Neural progenitor cell (in vitro differentiated cells): ENCODE results near the gene KAT7. TPM values are rescaled to one million over a fixed set of nuclear protein-coding genes. Genes with fewer than 3 reads are reported as not detected.

Experiments used
- DNase-seq: peaks from one replicate; pipeline ENCODE4 v3.0.0-alpha.2; 2016; ENCODE audit warnings: low spot score
- H2AFZ ChIP-seq: fragments of 200-600 bp; sonication (generic); replicated peaks from 2 replicates; pipeline ENCODE4 v1.6.1; 2016; ENCODE audit warnings: antibody characterized with exemption
- H3F3A ChIP-seq: fragments of 200-600 bp; sonication (generic); 2 replicates; pipeline ENCODE4 v1.6.1; 2016; ENCODE audit warnings: antibody characterized with exemption, low read depth
- H3K27ac ChIP-seq: fragments of 200-600 bp; sonication (generic); 2 replicates; pipeline ENCODE4 v1.5.1; 2016; ENCODE audit warnings: mild to moderate bottlenecking
- H3K27me3 ChIP-seq: fragments of 200-600 bp; sonication (generic); 2 replicates; pipeline ENCODE4 v1.6.1; 2016; ENCODE audit warnings: mild to moderate bottlenecking, moderate library complexity
- H3K36me3 ChIP-seq: fragments of 200-600 bp; sonication (generic); 2 replicates; pipeline ENCODE4 v1.5.1; 2016
- H3K4me1 ChIP-seq: fragments of 200-600 bp; sonication (generic); 2 replicates; pipeline ENCODE4 v1.6.1; 2016; ENCODE audit warnings: mixed run types
- H3K4me2 ChIP-seq: fragments of 200-600 bp; sonication (generic); 2 replicates; pipeline ENCODE4 v1.6.1; 2016
- H3K4me3 ChIP-seq: fragments of 200-600 bp; sonication (generic); 2 replicates; pipeline ENCODE4 v1.5.1; 2016
- H3K79me2 ChIP-seq: fragments of 200-600 bp; sonication (generic); 2 replicates; pipeline ENCODE4 v1.6.1; 2016; ENCODE audit warnings: low read depth
- H3K9ac ChIP-seq: fragments of 200-600 bp; sonication (generic); 2 replicates; pipeline ENCODE4 v1.6.1; 2016
- H3K9me3 ChIP-seq: fragments of 200-600 bp; sonication (generic); 2 replicates; pipeline ENCODE4 v1.5.1; 2016; ENCODE audit warnings: low read depth
- H4K20me1 ChIP-seq: fragments of 200-600 bp; sonication (generic); 2 replicates; pipeline ENCODE4 v1.6.1; 2016; ENCODE audit warnings: low read depth
- H3K27ac Mint-ChIP-seq: 3 replicates; pipeline ENCODE4 v1.8.0; 2021; ENCODE audit warnings: mixed read lengths
- H3K27me3 Mint-ChIP-seq: 2 replicates; pipeline ENCODE4 v1.8.0; 2022; ENCODE audit warnings: low read depth, mild to moderate bottlenecking, inconsistent platforms, moderate library complexity, mixed read lengths; ENCODE audit not compliant: insufficient read depth
- H3K36me3 Mint-ChIP-seq: 3 replicates; pipeline ENCODE4 v1.8.0; 2021; ENCODE audit warnings: mixed read lengths
- H3K4me1 Mint-ChIP-seq: 3 replicates; pipeline ENCODE4 v1.8.0; 2021; ENCODE audit warnings: mixed read lengths
- H3K4me3 Mint-ChIP-seq: 3 replicates; pipeline ENCODE4 v1.8.0; 2021; ENCODE audit warnings: mild to moderate bottlenecking, moderate library complexity, mixed read lengths
- H3K9me3 Mint-ChIP-seq: 3 replicates; pipeline ENCODE4 v1.8.0; 2020; ENCODE audit warnings: mixed read lengths
- CTCF ChIP-seq: fragments of 200-600 bp; sonication (generic); IDR thresholded peaks from 2 replicates; pipeline ENCODE4 v1.5.1; 2017; ENCODE audit warnings: antibody characterized with exemption, mild to moderate bottlenecking
- EZH2 ChIP-seq: fragments of 200-600 bp; sonication (generic); IDR thresholded peaks from 2 replicates; pipeline ENCODE4 v1.6.1; 2017; ENCODE audit warnings: antibody characterized with exemption, mild to moderate bottlenecking, moderate library complexity
- EZH2phosphoT487 ChIP-seq: fragments of 200-600 bp; sonication (generic); IDR thresholded peaks from 2 replicates; pipeline ENCODE4 v1.6.1; 2017; ENCODE audit warnings: antibody characterized with exemption
- total RNA-seq: library from RNA; depleted of rRNA; stranded (reverse); fragments of >200 nt; gene quantifications from 2 replicates; pipeline ENCODE4 v1.2.3, GENCODE V29; 2015; ENCODE audit warnings: low replicate concordance

KAT7 gene
- total RNA-seq, 1 donor from 2014 or later: 139 TPM

- Mint-ChIP-seq H3K4me1 (peaks cover 12% of the 10 kb centered on the region), H3K27ac (no peak within 1 kb of the TSS), H3K36me3 (no peaks in the 10 kb centered on the region), H3K9me3 (no peaks in the 10 kb centered on the region), H3K4me3 (no peak within 1 kb of the TSS), H3K27me3 (peaks cover 18% of the 10 kb centered on the region)
- no peaks in the 10 kb centered on the region for H3K9me3 ChIP-seq
- H2AFZ ChIP-seq: no peak within 1 kb of the TSS
- no peaks in the 10 kb centered on the region for H4K20me1 ChIP-seq
- H3K79me2 ChIP-seq: no peaks in the 10 kb centered on the region
- H3F3A ChIP-seq: peaks cover 19% of the 10 kb centered on the region
- H3K36me3 ChIP-seq: no peaks in the 10 kb centered on the region
- no peak within 1 kb of the TSS for H3K4me3 ChIP-seq
- no peak within 1 kb of the TSS for H3K9ac ChIP-seq
- DNase-seq: peak; percentile 42
- no peak for TF ChIP-seq EZH2
- no peak for TF ChIP-seq CTCF
- TF ChIP-seq EZH2phosphoT487: no peak
- peaks cover 39% of the 10 kb centered on the region for H3K27me3 ChIP-seq
- H3K4me1 ChIP-seq: peaks cover 6% of the 10 kb centered on the region
- H3K27ac ChIP-seq: no peak within 1 kb of the TSS
- no peak within 1 kb of the TSS for H3K4me2 ChIP-seq
Observed at GRCh38 chr17:49848019-49848473, 59.6 kb downstream of the KAT7 start, which contains the start of gene TAC4. TAC4 (minus strand) TSS chr17:49848069; CDS start chr17:49848017, 52 bp downstream.

DNA sequence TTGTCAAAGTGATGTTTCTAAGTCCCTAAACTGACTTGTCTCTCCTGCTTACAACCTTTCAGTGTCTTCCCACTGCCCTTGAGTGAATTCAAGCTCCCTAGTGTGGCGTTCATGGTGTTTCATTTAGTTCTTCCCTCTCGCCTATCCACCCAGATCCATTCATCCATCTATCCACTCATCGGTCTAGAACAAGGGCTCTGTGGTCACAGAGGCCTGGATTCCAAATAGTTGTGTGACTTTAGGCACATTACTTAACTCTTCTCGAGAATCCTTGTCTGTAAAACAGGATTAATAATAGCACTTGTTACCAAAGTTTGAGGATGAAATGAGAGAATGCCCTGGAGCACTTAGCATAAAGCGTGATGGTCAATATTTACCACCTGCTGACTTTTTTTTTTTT is 60.3 kb downstream of the KAT7 start:
- no peak overlapping the region for H3K4me2 ChIP-seq
- Mint-ChIP-seq H3K27ac (no peak overlapping the region), H3K9me3 (no peaks in the 10 kb centered on the region), H3K4me3 (no peak overlapping the region), H3K36me3 (no peaks in the 10 kb centered on the region), H3K27me3 (peaks cover 16% of the 10 kb centered on the region), H3K4me1 (peaks cover 12% of the 10 kb centered on the region)
- H3K79me2 ChIP-seq: no peaks in the 10 kb centered on the region
- no peaks in the 10 kb centered on the region for H4K20me1 ChIP-seq
- no peak overlapping the region for H2AFZ ChIP-seq
- peaks cover 19% of the 10 kb centered on the region for H3F3A ChIP-seq
- H3K4me1 ChIP-seq: peaks cover 6% of the 10 kb centered on the region
- no peak overlapping the region for H3K4me3 ChIP-seq
- DNase-seq: no peak
- H3K27me3 ChIP-seq: peaks cover 46% of the 10 kb centered on the region
- no peak overlapping the region for H3K9ac ChIP-seq
- no peaks in the 10 kb centered on the region for H3K36me3 ChIP-seq
- TF ChIP-seq EZH2 (no peak), EZH2phosphoT487 (no peak), CTCF (no peak)
- H3K9me3 ChIP-seq: no peaks in the 10 kb centered on the region
- no peak overlapping the region for H3K27ac ChIP-seq

DNA sequence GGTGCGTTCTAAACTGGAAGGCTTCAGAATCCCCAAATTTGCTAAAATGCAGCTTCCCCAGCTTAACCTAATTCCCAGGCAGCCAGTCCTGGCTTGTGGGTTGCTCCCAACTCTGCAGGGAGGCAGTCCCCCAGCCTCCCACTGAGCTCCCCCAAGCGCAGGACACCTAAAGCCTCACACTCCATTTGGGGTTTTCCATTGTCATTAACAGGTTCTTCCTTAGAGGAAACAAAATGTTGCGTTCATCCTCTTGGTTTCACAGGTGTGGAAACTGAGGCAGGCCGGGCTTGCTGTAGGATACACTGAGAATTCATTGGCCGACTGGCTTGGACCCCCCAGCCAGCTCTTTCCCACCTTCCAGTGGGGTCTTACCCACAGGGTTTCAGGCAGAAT is 61.7 kb downstream of the KAT7 start:
- no peak for TF ChIP-seq EZH2
- no peak for TF ChIP-seq CTCF
- no peak for TF ChIP-seq EZH2phosphoT487
- no peaks in the 10 kb centered on the region for H3K9me3 Mint-ChIP-seq
- Histone ChIP-seq H2AFZ (no peak overlapping the region), H3K4me3 (no peak overlapping the region), H3K79me2 (no peaks in the 10 kb centered on the region), H3K4me2 (peak overlapping the region; percentile 89), H3K27ac (no peak overlapping the region), H3K27me3 (peaks cover 60% of the 10 kb centered on the region), H4K20me1 (no peaks in the 10 kb centered on the region), H3K9me3 (no peaks in the 10 kb centered on the region), H3K9ac (no peak overlapping the region), H3F3A (peaks cover 19% of the 10 kb centered on the region), H3K36me3 (no peaks in the 10 kb centered on the region), H3K4me1 (peaks cover 6% of the 10 kb centered on the region)
- peaks cover 12% of the 10 kb centered on the region for H3K4me1 Mint-ChIP-seq
- no peak overlapping the region for H3K27ac Mint-ChIP-seq
- peaks cover 18% of the 10 kb centered on the region for H3K27me3 Mint-ChIP-seq
- DNase-seq: no peak
- no peaks in the 10 kb centered on the region for H3K36me3 Mint-ChIP-seq
- H3K4me3 Mint-ChIP-seq: peak overlapping the region; percentile 86
